Measurements from ENCODE around the gene TGFA.

TGFA gene

DNA sequence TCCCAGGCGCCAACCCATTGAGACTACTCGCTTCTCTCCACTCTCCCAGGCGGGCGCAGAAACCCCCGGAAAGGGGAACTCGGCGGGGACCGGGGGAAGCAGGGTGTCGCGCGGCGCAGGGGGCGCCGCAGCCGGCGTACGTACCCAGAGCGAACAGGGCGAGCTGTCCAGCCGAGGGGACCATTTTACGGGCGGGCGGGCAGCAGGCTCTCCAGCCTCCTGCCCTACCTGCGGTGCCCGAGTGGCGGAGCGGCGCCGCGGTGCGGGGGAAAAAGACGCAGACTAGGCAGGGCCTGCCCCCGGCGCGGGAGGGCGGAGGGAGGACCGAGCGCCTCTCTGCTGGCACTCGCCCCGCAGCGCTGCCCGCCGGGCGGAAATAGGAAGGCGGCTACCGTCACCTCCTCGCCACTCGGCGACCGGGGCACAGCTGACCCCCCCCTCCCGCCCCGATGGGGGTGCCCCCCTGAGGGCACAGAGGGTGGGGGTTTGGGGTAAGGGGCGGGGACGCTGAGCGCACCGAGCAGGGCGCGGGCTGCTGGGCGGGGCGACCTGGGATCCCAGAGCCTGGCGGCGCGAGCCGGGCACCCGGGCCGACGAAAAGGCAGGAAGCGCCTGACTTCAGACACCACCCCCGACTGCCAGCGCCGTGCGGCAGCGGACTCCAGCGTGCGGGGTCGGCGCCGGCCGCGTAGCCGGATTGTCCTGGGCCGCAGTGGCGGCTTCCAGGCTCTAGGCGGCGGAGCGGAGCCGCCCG lies at the start of gene TGFA:
Gene TGFA, minus strand, starts transcription at position 243 of the 754 bp plus-strand sequence. Its CDS starts 59 bp downstream, at position 184.
- DNase-seq (ENCODE audit: low read depth) = peak; percentile 54

DNA sequence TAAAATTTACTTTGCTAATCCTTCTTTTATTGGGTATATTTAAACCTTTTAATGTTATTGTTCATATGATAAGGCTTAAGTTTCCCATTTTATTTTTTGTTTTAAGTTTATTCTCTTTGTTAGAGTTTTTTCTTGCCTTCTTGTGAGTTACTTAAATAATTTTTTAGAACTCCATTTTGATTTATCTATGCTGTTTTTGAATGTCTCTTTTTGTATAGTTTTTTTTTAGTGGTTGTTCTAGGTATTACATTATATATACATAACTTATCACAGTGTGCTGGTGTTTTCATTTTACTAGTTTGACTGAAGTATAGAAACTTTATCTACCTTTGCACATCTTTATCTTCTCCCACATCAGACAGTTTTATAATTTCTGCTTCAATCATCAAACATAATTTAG lies 49.4 kb upstream of the TGFA start:
- DNase-seq (ENCODE audit: low read depth) = no peak

DNA sequence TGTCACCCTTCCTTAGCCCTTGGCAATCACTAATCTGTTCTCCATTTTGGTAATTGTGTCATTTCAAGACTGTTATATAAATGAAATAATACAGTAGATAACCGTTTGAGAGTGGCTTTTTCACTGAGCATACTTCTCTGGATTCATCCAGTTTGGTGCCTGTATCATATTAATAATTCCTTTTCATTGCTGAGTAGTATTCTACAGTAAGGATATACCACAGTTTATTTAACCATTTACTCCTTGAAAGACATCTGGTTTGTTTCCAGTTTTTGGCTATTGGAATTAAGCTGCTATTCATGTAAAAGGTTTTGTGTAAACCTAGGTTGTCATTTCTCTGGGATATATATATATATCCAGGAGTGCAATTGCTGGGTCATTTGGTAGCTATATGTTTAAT lies 44.6 kb upstream of the TGFA start:
- no peak for DNase-seq (ENCODE audit: low read depth)

GRCh38 chr2:70596739-70597138 lies 43.1 kb upstream of the TGFA start:
- peak; percentile 22 for DNase-seq (ENCODE audit: low read depth)

- no peak for DNase-seq (ENCODE audit: low read depth)
Measured at GRCh38 chr2:70596293-70596692, 42.7 kb upstream of the TGFA start.

DNA sequence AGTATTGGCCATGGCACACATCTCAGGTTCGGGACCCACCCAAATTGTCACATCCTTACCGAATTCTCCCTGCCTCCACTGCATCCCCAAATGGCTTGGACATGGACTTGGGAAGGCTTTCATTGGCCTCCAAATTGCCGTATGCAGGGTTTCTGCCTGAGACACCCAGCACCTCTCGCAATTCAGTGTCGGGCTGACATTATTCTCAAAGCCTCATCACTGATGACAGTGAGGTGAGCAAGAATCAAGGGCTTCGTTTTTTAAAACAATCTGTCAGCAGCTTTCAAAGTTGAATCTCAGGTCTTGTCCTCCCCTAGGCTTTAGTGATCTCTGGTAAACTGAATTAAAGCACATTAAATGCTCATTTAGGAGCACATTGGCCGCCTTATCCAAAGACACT lies 29.5 kb upstream of the TGFA start:
- no peak for DNase-seq (ENCODE audit: low read depth)

- no peak for DNase-seq (ENCODE audit: low read depth)
Measured at GRCh38 chr2:70580352-70580751, 26.7 kb upstream of the TGFA start.

DNA sequence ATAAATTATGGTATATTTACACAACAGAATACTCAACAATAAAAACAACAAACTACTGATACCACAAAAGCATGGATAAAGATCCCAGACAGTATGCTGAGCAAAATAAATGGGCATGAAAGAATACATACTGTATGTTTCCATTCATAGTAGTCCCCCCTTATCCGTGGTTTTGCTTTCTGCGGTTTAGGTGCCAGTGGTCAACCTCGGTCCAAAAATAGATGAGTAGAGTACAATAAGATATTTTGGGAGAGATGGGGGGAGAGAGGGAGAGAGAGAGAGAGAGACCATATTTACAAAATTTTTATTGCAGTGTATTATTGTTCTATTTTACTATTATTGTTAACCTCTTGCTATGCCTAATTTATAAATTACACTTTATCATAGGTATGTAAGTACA lies 21.0 kb upstream of the TGFA start:
- DNase-seq (ENCODE audit: low read depth) = no peak

DNA sequence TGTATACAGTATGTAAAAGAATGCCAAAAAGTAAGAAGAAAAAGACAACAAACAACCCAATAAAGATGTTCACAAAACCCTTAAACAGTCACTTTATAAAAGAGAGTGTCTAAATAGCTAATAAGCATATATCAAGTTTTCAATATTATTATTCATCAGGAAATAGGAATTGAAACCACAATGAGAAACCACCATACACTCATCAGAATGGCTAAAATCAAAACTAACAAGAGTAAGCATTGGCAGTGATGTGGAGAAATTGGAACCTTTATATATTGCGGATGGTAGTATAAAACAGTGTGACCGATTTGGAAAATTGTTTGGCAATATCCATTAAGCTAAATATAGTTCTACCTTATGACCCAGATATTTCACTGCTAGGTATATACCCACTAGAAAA lies 20.5 kb upstream of the TGFA start:
- no peak for DNase-seq (ENCODE audit: low read depth)

DNA sequence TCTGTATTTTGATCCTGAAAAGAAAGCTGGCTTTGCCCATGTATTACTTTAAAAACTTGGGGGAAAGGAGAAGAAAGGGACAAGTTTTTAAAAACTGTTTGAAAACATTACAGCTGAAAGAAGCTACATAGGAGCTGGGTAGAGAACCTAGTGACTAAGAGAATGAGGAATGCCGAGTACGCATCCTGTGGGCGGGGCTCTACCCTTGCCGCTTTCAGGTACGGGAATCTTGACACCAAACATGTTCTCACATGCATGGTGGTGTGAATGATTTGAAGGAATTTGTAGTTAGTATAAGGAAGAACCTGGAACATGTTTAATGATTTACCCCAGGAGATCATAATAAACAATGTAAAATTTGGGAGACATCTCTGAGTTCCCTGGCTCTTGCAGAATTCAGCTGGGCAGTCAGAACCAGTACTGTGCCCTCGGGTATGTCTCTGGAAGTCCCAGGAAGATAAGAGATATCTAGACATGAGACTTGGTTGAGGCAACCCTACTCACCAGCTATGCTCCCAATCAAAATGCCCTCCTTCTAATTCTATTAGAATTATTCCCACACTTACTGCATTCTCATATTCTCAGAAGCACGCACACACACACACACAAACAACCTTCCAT lies 16.5 kb upstream of the TGFA start:
- peak; percentile 50 for DNase-seq (ENCODE audit: low read depth)

- DNase-seq (ENCODE audit: low read depth) = no peak
Measured at GRCh38 chr2:70569559-70569958, 15.9 kb upstream of the TGFA start.

- no peak for DNase-seq (ENCODE audit: low read depth)
Measured at GRCh38 chr2:70566906-70567305, 13.3 kb upstream of the TGFA start.

GRCh38 chr2:70566464-70566863 lies 12.8 kb upstream of the TGFA start:
- DNase-seq (ENCODE audit: low read depth) = no peak

GRCh38 chr2:70565039-70565731 lies 11.6 kb upstream of the TGFA start:
- no peak for DNase-seq (ENCODE audit: low read depth)

GRCh38 chr2:70561893-70562292 lies 8.3 kb upstream of the TGFA start:
- peak; percentile 4 for DNase-seq (ENCODE audit: low read depth)

DNA sequence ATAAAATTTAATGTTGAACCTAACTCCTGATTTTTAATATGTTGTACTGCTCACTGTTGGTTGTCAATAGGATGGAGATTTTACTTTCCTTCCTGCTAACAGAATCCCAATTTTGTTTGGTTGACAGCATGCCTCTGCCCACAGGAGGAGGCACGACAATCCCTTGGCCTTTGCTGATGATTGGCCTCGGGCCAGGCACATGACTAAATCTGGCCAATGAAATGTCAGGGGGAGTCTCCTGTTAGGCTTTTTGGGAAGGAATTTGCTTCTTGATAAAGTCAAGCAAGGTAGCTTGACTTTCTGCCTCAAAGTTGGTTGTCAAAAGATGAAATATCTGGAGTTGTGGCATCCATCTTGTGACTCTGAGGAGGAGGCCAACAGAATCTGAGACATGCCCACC lies 6.8 kb upstream of the TGFA start:
- DNase-seq (ENCODE audit: low read depth) = no peak

GRCh38 chr2:70560040-70560439 lies 6.4 kb upstream of the TGFA start:
- no peak for DNase-seq (ENCODE audit: low read depth)

GRCh38 chr2:70558195-70558808 lies 4.7 kb upstream of the TGFA start:
- no peak for DNase-seq (ENCODE audit: low read depth)

- DNase-seq (ENCODE audit: low read depth) = no peak
Measured at GRCh38 chr2:70557171-70557838, 3.7 kb upstream of the TGFA start.

DNA sequence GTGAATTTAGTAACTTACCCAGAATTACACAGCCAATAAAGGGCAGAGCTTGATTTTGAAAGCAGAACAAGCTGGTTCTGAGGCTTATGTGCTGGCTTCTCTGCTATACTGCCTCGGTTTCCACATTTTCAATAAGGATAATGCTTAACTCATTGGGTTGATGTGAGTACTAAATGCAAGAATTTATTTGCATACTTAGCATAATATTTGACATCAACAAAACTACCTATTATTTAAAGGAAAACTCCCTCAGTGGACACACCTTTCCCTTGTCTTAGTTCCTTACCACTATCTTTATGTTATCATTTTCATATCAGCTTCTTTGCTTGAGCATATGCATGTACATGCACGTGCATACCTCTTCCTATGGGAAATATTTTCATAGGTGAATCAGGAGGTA lies 3.0 kb upstream of the TGFA start:
- no peak for DNase-seq (ENCODE audit: low read depth)

GRCh38 chr2:70554338-70554892 lies 789 bp upstream of the TGFA start:
- no peak for DNase-seq (ENCODE audit: low read depth)

- no peak for DNase-seq (ENCODE audit: low read depth)
Measured at GRCh38 chr2:70553334-70553583, 367 bp downstream of the TGFA start.
